Ecto neural progenitor cell (in vitro differentiated cells): ENCODE results near the gene ASH1L.
"Not testable (repeated sequence)": the region's sequence is repeated elsewhere in the genome, so short reads cannot be mapped to it uniquely, and the experiment has no call there.

ENCODE experiments used
- DNase-seq: peaks from one replicate; pipeline ENCODE4 v3.0.0-alpha.2; 2018; ENCODE audit warnings: low spot score

Gene ASH1L

DNA sequence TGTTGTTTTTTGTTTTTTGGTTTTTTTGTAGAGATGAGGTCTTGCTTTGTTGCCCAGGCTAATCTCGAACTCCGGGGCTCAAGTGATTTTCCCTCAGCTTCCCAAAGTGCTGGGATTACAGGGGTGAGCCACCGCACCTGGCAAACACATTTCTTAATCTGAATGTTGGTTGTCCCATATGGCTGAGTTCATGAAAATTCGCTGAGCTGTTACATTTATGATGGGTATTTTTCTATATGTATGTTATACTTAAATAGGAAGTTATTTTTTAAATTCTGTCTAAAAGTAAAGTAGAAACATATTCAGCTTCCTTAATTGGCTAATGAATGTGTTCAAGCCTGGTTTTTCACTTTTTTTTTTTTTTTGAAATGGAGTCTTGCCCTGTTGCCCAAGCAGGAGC is 75.1 kb downstream of the ASH1L start:
- DNase-seq = no peak

DNA sequence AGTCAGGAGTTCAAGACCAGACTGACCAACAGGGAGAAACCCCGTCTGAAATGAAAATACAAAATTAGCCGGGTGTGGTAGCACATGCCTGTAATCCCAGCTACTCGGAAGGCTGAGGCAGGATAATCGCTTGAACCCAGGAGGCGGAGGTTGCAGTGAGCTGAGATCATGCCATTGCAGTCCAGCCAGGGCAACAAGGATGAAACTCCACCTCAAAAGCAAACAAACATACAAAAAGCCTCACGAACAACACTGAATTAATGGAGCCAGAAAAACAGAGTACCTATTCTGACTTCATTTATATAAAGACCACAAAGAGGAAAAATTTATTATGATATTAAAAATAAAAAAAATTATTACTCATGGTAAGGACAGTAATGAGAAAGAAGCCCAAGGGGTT is 75.7 kb downstream of the ASH1L start:
- DNase-seq = not testable (repeated sequence)

DNA sequence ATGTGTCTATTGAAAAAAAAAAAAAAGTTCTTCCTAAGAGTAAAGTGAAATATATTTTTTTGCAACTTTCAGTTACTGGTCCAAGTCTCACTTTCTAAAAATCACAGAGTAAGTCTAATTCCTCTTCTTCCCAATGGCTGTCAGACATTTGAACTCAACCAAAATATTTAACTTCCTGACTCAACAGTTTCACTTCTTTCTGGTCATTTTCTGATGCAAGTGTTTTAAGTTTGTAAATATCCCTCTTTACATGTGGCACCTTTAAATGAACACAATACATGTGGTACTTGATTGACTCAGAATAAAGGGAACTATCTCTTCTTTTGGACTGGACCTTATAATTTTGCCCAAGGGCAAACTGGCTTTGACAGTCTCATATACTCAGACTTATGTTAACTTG is 76.7 kb downstream of the ASH1L start:
- no peak for DNase-seq

DNA sequence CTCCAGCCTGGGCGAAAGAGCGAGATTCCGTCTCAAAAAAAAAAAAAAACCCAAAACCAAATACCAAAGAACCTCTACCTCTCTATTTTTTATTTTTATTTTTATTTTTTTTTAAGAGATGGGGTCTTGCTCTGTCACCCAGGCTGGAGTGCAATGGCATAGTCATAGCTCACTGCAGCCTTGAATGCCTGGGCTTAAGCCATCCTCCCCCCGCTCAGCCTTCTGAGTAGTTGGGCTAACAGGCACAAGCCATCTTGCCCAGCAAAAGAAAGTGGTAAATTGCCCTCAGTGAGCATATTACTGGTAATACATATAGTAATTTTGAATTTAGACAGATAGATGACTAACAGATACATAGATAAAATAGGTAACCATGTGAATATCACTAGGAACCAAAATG is 77.4 kb downstream of the ASH1L start:
- no peak for DNase-seq

DNA sequence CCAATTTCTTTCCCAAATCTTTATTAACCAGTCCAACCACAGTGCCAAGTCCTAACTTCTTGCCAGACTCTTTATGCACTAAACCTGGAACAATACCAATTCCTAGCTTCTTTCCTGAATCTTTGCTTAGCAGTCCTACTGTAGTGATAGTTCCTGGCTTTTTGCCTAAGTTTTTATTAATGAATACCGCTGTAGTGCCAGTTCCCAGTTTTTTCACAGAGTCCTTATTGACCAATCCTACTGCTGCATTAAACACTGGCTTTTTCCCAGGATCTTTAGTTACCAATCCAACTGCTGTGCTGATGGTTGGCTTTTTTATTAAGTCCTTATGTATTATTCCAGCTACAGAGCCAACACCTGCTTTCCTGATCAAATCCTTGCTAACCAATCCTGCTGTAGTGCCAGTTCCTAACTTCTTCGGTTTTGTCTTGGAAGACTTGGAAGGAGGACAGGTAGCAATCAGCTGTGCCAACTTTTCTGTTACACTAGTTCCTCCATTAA is 80.8 kb downstream of the ASH1L start:
- DNase-seq = no peak

DNA sequence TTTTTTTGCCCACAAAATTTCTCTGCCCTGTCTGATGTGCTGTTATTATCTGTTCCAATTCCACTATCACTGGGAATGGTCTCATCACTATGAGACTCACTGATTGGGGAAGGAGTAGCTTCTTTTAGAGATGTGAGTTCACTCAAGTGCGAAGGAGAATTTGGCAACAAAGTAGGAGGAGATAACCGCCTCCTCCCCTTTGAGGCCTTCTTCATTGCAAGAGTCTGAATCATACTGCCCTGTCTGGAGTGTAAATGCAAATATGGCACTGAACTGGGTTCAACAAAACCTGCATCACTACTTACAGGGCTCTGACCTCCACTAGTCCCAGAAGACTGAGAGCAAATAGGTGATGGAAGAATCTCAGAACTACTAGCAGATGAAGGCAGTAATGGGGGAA is 83.4 kb downstream of the ASH1L start:
- DNase-seq = no peak

DNA sequence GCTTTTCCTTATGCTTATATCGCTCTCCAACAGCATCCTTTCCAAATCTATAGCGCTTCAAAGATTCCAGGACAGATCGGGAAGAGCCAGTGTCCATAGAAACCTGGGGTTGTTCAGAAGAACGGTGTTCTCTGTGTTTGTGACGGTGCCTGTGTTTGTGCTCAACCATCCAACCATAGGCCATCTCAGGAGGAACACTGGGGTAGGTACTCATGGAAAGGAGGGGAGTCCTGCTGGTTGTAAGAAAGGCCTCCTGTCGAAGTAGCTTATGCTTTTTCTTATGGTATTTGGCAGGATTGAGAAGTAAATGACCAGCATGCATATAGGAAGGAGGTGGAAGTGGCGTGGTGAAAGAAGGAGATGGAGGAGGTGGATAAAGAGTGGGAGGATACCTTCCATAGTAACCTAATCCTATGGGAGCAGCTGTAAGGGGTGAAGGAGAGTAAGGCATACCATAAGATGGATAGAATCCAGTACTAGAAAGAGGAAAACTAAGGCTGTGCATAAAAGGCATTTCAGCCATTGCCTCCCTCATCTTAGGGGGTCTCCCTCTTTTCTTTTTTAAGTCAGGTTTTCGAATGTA is 84.2 kb downstream of the ASH1L start:
- no peak for DNase-seq

DNA sequence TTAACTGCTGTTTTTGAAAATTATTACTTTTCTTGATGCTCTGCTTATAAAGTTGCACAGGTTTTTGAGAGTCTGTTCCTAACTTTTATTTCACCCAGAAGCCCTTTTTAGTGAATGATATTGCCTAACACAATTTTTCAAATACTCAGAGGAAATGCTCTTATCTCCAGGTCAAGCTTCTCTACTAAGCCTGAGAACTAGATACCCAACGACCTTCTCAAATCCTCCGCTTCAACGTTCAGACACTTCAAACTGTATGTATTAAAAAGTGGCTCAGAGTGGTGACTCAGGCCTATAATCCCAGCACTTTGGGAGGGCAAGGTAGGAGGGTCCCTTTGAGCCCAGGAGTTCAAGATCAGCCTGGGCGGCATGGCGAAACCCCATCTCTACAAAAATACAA is 88.5 kb downstream of the ASH1L start:
- DNase-seq = no peak

DNA sequence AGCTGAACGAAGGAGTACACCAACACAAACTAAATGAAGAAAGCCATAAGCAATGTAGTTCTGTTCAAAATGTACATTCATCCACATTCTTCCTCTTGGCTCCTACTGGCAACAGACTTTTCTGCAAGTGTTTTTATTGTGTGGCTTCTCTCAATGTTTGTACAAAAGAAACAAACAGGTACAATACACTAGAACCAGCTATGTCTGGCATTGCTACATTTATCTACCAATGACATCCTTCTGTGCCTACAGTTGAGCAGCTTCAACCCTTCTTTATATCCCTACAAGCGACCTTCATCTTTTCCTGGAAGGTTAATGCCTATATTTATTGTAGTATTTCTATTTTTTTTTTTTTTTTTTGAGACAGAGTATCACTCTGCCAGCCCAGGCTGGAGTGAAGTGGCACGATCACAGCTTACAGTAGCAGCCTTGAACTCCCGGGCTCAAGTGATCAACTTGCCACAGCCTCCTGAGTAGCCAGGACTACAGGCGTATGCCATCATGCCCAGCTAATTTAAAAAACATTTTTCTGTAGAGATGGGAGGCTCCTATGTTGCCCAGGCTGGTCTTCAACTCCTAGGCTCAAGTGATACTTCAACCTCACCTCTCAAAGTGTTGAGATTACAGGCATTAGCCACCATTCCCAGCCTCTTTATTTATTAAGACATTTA is 89.3 kb downstream of the ASH1L start:
- no peak for DNase-seq

DNA sequence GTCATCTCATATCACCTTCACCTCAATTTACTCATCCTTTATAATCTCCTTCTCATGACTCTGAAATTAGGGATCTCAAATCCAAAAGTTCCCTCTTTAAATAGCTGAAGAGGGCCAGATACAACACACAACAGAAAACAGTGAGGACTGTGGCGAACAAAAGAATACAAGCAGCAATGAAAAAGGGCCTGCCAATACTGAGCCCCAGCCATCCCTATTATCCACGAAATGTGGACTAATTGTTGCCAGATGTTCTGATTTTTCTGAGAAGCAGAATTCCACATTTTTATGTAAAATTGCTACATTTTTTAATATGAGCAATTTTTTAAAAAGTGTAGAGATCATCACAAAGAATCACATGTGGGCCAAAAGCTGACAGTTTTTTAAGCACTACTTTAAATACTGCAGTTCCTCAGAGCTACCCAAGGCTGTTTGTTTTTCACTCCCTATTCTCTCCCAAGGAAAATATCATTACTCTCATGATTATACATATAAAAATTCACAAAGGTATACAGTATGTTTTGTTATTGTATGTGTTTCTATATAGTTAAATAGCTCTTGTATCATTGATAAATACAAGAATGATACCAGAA is 90.0 kb downstream of the ASH1L start:
- no peak for DNase-seq

DNA sequence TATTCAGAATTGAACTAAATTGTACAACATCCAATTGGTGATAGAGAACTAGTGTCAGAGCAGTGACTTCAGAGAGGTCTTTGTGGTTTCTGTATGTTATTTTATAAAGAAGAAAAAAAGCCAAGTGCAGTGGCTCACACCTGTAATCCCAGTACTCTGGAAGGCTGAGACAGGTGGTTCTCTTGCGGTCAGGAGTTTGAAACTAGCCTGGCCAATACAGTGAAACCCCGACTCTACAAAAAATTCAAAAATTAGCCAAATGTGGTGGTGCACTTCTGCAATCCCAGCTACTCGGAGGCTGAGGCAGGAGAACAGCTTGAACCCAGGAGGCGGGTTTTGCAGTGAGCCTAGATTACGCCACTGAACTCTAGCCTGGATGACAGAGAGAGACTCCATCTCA is 90.7 kb downstream of the ASH1L start:
- no peak for DNase-seq

DNA sequence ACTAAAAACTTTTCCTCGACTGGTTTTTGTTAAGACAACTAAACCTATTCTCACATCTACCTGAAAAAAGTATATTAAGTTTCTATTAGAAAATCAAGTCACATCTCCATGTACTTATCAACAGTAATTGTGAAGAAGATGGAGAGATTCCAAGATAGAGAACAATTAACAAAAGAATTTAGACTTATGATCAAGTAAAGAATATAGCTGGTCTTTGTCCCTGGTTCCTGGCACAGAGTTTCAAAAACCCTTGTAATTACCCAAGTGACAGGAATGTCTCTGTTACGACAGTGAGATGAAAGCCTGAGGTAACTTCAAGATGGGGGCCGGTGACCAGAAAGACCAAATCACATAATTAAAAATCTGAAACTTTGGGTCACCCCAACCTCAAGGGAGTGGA is 91.6 kb downstream of the ASH1L start:
- DNase-seq = no peak

DNA sequence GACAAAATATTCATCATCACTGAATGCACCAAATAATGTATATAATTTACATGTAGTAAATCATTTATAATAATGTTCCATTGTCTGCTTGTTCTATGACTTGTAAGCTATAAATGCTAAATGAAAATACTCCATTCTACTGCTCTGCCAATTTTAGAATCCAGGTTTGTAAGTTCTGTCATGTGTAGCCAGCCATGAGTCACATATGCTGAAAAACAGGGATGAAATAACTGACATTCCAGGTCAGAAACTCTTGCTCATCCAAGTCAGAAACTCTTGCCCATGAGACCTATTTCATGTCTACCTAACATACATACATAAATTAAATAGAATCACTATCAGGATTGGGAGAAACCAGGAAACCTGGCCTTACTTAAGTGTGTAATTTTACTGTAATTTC is 95.6 kb downstream of the ASH1L start:
- no peak for DNase-seq

DNA sequence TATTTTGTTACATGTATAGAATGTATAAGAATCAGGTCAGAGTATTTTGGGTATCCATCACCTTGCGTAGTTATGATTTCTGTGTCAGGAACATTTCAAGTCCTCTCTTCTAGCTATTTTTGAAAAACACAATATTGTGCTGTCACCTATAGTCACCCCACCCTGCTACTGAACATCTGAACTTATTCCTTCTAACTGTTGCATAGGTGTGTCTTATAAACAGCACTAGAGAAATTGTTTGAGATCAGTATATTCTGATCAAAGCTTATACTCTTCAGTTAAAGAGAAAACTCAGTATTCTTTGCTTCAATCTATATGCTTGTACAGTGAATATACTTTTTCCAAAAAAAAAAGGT is 96.0 kb downstream of the ASH1L start:
- no peak for DNase-seq

DNA sequence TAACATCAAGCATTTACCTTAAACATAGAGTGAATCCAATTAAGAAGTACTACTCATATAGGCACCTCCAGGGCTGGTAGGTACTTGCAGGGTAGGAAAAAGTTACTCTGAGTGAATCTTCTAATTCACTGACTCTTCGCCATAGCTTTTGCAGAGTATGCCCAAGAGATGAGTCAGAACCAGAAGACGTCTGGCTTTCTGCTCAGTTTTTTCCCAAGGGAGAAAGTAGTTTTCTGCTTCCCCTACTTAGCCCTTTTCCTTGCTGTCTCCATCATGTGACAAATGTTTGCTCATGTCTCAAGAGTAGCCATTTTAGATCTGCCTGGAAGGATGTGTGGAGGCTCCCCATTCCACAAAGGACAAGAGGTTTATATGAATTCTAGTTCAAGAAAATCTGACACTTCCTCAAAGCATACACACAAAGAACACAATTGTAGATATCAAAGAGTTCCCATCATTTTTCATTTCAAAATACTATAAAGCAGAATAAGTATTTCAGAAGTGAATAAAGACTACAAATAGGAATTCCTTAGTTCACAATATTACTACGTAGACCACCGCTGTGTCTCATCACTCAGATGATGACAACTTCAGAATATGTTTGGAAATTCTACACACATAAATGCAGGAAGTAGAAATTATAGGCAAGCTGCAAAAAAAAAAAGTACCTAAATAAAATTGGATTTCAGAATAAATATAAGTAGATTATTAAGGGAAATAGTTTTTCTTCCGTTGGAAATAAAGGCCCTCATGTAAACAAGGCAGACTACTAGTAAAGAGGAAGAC is 98.5 kb downstream of the ASH1L start:
- no peak for DNase-seq

DNA sequence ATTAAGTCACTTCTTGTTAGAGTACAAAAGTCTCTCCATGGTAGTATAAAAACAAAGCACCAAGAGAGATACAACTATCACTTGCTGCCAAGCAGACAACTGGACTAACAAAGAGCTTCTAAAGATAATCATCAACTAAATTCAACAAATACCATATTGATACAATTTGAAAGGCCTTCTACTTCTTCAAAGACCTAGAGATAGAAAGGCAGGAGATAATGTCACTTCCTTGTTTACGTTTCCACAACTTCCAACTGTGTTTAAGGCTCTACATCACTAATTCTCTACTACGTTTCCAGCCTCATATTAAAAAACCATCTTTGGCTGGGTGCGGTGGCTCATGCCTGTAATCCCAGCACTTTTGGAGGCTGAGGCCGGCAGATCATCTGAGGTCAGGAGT is 104.5 kb downstream of the ASH1L start:
- DNase-seq = no peak

DNA sequence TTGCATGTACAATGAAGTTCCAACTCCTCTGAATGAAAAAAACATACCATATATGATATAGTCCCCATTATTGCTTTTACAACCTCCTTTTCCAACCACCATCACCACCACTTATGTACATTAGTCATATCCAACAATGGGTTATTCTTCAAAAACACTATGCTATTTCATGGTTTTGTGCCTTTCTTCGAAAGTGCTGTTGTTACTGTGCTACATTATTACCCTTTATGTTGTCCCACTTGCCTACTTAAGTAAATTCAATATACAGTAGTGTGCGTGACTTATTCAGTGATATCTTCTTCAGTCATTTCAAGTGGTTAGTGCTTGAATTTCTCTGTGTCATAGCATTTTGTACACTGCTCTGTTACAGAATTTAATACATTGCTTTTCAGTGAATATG is 105.3 kb downstream of the ASH1L start:
- no peak for DNase-seq

DNA sequence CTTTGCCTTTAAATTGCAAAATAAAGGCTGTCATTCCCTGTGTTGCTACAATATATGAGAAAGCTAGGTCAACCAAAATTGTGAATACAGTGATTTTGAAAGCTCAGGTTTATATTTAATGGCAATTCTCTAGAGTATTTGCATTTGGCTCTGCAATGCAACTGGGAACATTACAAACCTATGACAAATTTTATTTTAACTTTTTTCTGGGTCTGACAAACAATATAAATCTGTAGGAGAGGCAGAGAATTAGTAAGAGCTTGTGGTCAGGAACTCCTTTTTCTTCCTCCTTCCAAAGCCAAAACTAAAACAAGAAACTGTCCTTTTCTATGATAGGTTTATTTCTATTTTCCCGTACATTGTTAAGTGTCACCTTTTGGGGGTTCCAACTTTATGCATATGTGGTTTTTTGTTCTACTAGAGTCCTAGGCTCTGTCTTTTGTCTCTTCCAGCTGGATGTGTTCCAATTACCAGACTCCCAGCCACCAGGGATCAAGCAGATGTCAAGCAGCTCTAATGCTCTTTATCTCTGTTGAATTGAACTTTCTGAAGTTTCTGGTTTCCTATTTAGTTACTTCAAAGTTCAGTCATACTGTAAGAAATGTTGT is 106.9 kb downstream of the ASH1L start:
- no peak for DNase-seq

DNA sequence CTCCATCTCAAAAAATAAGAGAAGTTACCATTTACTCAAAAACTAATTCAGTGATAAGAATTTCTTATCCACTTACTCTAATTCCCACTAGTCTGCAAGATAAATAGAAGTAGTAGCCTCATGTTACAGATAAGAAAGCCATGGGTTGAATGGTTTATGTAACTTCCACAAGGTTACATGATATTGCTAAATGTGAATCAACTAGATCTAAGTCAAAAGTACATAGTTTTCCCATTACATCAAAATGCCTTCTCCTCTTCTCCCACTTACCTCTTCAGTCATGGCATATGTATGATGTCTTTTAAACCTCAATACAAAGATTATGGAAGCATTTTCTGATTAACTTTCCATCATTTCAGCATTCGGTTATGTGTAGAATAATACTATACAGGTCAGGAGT is 108.5 kb downstream of the ASH1L start:
- no peak for DNase-seq

DNA sequence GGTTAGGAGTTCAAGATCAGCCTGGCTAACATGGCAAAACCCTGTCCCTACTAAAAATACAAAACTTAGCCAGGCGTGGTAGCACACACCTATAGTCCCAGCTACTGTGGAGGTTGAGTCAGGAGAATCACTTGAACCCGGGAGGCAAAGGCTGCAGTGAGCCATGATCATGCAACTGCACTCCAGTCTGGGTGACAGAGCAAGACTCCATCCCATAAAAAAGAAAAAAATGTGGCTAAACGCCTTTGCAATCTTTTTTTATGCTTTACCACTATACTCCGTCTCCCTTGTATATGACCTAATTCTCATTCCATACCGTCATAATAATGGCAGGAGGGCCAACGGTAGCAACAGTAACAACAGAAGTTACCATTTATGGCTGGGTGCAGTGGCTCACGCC is 109.5 kb downstream of the ASH1L start:
- DNase-seq = no peak

DNA sequence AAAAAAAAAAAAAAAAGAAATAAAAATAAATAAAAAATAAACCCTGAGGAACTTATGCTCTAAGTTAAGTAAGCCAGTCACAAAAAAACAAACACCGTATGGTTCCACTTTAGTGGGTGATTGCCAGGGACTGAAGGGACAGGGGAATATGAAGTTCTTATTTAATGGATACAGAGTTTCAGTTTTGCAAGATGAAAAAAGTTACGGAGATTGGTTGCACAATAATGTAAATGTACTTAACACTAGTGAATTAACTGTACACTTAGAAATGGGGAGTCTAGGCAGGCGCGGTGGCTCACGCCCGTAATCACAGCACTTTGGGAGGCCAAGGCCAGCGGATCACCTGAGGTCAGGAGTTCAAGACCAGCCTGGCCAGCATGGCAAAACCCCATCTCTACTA is 111.4 kb downstream of the ASH1L start:
- no peak for DNase-seq

DNA sequence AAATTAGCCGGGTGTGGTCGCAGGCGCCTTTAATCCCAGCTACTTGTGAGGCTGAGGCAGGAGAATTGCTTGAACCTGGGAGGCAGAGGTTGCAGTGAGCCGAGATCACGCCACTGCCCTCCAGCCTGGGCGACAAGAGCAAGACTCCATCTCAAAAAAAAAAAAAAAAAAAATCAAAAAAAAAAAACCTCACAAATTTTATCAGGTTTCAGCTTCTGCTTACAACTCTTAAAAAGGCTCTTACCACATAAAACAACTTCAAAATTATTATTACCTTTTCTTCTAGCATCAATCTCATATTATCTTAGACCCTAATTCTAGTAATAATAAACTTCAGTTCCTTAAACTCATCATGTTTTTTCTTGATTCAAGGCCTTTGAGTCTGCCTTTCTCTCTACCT is 120.2 kb downstream of the ASH1L start:
- not testable (repeated sequence) for DNase-seq

DNA sequence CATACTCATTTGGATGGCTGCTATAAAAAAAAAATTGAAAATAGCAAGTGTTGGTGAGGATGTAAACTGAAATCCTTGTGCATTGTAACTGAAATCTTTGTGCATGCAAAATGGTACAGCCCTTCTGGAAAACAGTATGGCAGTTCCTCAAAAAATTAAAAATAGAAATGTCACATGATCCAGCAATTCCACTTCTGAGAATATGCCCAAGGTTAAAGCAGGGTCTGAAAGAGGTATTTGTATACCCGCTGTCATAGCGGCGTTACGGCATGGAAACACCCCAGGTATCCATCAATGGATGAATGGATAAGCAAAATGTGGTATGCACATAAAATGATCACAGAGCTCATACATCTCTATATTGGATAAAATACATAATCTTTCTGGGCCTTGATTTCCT is 125.2 kb downstream of the ASH1L start:
- no peak for DNase-seq
